MM.1S (cell line): ENCODE results near the gene TDP1.

Experiments used
- DNase-seq: peaks from one replicate; pipeline ENCODE4 v3.0.0-alpha.2; 2015
- H2AFZ ChIP-seq: fragments of 300-600 bp; sonication (generic); 2 replicates; pipeline ENCODE4 v1.6.0; 2016; ENCODE audit warnings: antibody characterized with exemption, low read length
- H3F3A ChIP-seq: fragments of 300-600 bp; sonication (generic); 2 replicates; pipeline ENCODE4 v1.6.1; 2016; ENCODE audit warnings: mild to moderate bottlenecking, antibody characterized with exemption, low read length, moderate library complexity, mixed read lengths; ENCODE audit not compliant: insufficient read depth
- H3K27ac ChIP-seq: fragments of 300-600 bp; sonication (generic); 2 replicates; pipeline ENCODE4 v1.5.1; 2016; ENCODE audit warnings: mild to moderate bottlenecking, low read length
- H3K27me3 ChIP-seq: fragments of 300-600 bp; sonication (generic); replicated peaks from 2 replicates; pipeline ENCODE4 v1.6.0; 2016; ENCODE audit warnings: low read length; ENCODE audit not compliant: insufficient read depth
- H3K36me3 ChIP-seq: fragments of 300-600 bp; sonication (generic); replicated peaks from 2 replicates; pipeline ENCODE4 v1.6.1; 2016; ENCODE audit warnings: mild to moderate bottlenecking, low read length, mixed read lengths; ENCODE audit not compliant: insufficient read depth
- H3K4me1 ChIP-seq: fragments of 300-600 bp; sonication (generic); 2 replicates; pipeline ENCODE4 v1.6.1; 2016; ENCODE audit warnings: low read length, mixed read lengths
- H3K4me2 ChIP-seq: fragments of 300-600 bp; sonication (generic); 2 replicates; pipeline ENCODE4 v1.6.0; 2016; ENCODE audit warnings: low read depth, low read length
- H3K4me3 ChIP-seq: fragments of 300-600 bp; sonication (generic); 2 replicates; pipeline ENCODE4 v1.5.1; 2016; ENCODE audit warnings: low read length, mixed read lengths
- H3K79me2 ChIP-seq: fragments of 300-600 bp; sonication (generic); 2 replicates; pipeline ENCODE4 v1.6.1; 2016; ENCODE audit warnings: mixed run types, low read length, mixed read lengths
- H3K9ac ChIP-seq: fragments of 300-600 bp; sonication (generic); 2 replicates; pipeline ENCODE4 v1.6.1; 2016; ENCODE audit warnings: low read length, mixed read lengths
- H3K9me2 ChIP-seq: fragments of 300-600 bp; sonication (generic); replicated peaks from 2 replicates; pipeline ENCODE4 v1.6.1; 2016; ENCODE audit warnings: mild to moderate bottlenecking, low read length, mixed read lengths; ENCODE audit not compliant: insufficient read depth
- H3K9me3 ChIP-seq: fragments of 300-600 bp; sonication (generic); replicated peaks from 2 replicates; pipeline ENCODE4 v1.6.1; 2016; ENCODE audit warnings: mild to moderate bottlenecking, low read length, mixed read lengths; ENCODE audit not compliant: insufficient read depth
- H4K20me1 ChIP-seq: fragments of 300-600 bp; sonication (generic); 2 replicates; pipeline ENCODE4 v1.6.1; 2016; ENCODE audit warnings: mild to moderate bottlenecking, low read length, moderate library complexity, mixed read lengths; ENCODE audit not compliant: insufficient read depth
- EZH2 ChIP-seq: fragments of 300-600 bp; sonication (generic); optimal IDR thresholded peaks from 2 replicates; pipeline ENCODE3; 2017; ENCODE audit warnings: low read depth, mild to moderate bottlenecking, antibody characterized with exemption, low read length, mixed read lengths
- EZH2phosphoT487 ChIP-seq: fragments of 300-600 bp; sonication (generic); IDR thresholded peaks from 2 replicates; pipeline ENCODE4 v1.6.1; 2018; ENCODE audit warnings: antibody characterized with exemption, low read length
- TF ChIP-seq, protein P1 (sequence below): fragments of 300-600 bp; sonication (generic); IDR thresholded peaks from 2 replicates; pipeline ENCODE4 v1.5.1; 2016; ENCODE audit warnings: antibody characterized with exemption, low read length, mixed read lengths

The TDP1 gene

DNA sequence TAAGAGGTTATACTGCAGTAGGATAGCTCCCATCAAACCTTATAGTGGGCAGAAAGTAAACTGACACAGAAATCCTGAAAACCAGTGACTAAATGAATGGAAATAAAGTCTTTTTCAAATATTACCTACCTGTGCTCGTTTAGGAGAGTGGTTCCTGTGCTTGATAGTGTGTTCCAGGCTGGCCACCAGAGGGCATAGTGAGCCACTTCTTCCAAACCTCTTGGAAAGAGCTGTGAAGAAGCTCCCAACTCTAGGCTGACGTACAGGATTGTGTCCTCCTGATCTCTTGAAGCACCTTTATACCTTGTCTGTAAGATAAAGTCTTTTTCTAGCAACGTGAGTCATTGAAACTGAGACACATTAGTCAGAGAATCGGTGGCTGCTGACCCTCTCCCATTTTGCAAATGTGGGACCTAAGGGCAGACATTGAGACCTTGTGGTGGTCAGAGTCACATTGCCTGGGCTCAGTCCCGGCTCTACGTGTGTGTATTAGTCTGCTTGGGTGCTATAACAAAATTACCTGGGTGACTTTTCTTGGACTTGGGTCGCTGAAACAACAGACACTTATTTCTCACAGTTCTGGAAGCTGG is 17.6 kb downstream of the TDP1 start:
- no peaks in the 10 kb centered on the region for H3K9me2 ChIP-seq
- H3K9me3 ChIP-seq: no peaks in the 10 kb centered on the region
- no peaks in the 10 kb centered on the region for H3F3A ChIP-seq
- H4K20me1 ChIP-seq: no peaks in the 10 kb centered on the region
- no peak overlapping the region for H3K4me3 ChIP-seq
- H3K27ac ChIP-seq: no peak overlapping the region
- H2AFZ ChIP-seq: no peak overlapping the region
- H3K4me2 ChIP-seq: no peak overlapping the region
- H3K4me1 ChIP-seq: no peaks in the 10 kb centered on the region
- no peaks in the 10 kb centered on the region for H3K79me2 ChIP-seq
- H3K9ac ChIP-seq: no peak overlapping the region
- peak; percentile 19 for DNase-seq
- TF ChIP-seq, protein P1, sequence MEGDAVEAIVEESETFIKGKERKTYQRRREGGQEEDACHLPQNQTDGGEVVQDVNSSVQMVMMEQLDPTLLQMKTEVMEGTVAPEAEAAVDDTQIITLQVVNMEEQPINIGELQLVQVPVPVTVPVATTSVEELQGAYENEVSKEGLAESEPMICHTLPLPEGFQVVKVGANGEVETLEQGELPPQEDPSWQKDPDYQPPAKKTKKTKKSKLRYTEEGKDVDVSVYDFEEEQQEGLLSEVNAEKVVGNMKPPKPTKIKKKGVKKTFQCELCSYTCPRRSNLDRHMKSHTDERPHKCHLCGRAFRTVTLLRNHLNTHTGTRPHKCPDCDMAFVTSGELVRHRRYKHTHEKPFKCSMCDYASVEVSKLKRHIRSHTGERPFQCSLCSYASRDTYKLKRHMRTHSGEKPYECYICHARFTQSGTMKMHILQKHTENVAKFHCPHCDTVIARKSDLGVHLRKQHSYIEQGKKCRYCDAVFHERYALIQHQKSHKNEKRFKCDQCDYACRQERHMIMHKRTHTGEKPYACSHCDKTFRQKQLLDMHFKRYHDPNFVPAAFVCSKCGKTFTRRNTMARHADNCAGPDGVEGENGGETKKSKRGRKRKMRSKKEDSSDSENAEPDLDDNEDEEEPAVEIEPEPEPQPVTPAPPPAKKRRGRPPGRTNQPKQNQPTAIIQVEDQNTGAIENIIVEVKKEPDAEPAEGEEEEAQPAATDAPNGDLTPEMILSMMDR: peak; percentile 55
- no peak for TF ChIP-seq EZH2phosphoT487
- H3K36me3 ChIP-seq: no peaks in the 10 kb centered on the region
- no peaks in the 10 kb centered on the region for H3K27me3 ChIP-seq

DNA sequence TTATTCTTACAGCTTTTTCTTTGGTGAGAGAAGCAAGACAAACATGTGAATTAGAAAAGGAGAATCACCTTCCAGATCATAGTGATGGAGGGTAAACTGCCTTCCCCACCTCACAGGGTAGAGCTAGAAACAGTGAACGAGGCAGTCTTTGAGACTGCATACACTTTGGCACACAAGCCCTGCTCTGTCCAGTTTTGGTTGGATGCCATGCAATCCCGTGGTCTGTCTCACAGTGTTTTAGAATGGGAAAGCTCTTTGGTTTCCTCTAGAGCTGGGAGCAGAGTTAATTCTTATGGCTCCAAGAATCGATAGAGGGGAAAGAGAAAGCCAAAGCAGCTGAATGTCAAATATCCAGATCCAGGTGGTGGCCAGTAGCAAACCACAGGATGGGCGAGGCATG is 21.9 kb downstream of the TDP1 start:
- Histone ChIP-seq H3K4me3 (no peak overlapping the region), H3K9me2 (no peaks in the 10 kb centered on the region), H3K27me3 (no peaks in the 10 kb centered on the region), H3K9ac (no peak overlapping the region), H3K4me1 (no peaks in the 10 kb centered on the region), H3K27ac (no peak overlapping the region), H3K9me3 (no peaks in the 10 kb centered on the region), H3F3A (no peaks in the 10 kb centered on the region), H3K4me2 (no peak overlapping the region), H3K79me2 (no peaks in the 10 kb centered on the region), H4K20me1 (no peaks in the 10 kb centered on the region), H2AFZ (no peak overlapping the region), H3K36me3 (no peaks in the 10 kb centered on the region)
- DNase-seq: no peak
- TF ChIP-seq EZH2: no peak
- TF ChIP-seq EZH2phosphoT487: no peak
- TF ChIP-seq, protein P1: no peak

DNA sequence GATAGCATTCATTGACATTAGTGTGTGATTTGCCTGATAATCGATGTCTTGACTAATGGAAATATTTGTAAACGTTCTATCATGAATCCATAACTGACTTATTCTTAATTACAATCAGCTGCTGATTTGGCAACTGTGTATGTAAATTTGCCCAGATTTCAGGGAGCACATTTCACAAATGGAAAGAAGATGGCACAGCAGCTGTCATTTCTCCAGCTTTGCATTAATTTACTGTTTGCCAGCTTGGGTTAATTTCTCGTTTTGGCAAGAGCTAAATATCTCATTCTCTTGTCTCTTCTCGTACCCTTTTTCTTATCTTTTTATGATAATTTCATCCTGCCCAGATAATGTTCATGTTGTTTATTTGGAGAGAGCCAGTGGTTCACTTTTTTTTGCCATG is 22.9 kb downstream of the TDP1 start:
- no peak for TF ChIP-seq EZH2phosphoT487
- TF ChIP-seq, protein P1: no peak
- no peaks in the 10 kb centered on the region for H3K9me3 ChIP-seq
- H3K27me3 ChIP-seq: no peaks in the 10 kb centered on the region
- H3K4me3 ChIP-seq: no peak overlapping the region
- no peak for DNase-seq
- no peaks in the 10 kb centered on the region for H4K20me1 ChIP-seq
- H3K36me3 ChIP-seq: no peaks in the 10 kb centered on the region
- no peaks in the 10 kb centered on the region for H3K4me1 ChIP-seq
- H3K79me2 ChIP-seq: no peaks in the 10 kb centered on the region
- no peak overlapping the region for H2AFZ ChIP-seq
- H3K27ac ChIP-seq: no peak overlapping the region
- no peak overlapping the region for H3K9ac ChIP-seq
- no peaks in the 10 kb centered on the region for H3K9me2 ChIP-seq
- H3F3A ChIP-seq: no peaks in the 10 kb centered on the region
- H3K4me2 ChIP-seq: no peak overlapping the region
